ENCODE measurements around the gene PTGIS. TPM values are rescaled to one million over a fixed set of nuclear protein-coding genes. Genes with fewer than 3 reads are reported as not detected.
A peak's percentile ranks its signal among the peaks of the same experiment; 100 is the strongest.

Gene PTGIS
- total RNA-seq, 1 experiment from 2014 or later, result not detected

- DNase-seq (ENCODE audit: extremely low read depth, low read depth), result peak; percentile 30
These were observed 59.3 kb downstream of the PTGIS start for GRCh38 chr20:49508435-49509199.

GRCh38 chr20:49507741-49508434 is 60.0 kb downstream of the PTGIS start:
- DNase-seq (ENCODE audit: extremely low read depth, low read depth), result no peak

DNA sequence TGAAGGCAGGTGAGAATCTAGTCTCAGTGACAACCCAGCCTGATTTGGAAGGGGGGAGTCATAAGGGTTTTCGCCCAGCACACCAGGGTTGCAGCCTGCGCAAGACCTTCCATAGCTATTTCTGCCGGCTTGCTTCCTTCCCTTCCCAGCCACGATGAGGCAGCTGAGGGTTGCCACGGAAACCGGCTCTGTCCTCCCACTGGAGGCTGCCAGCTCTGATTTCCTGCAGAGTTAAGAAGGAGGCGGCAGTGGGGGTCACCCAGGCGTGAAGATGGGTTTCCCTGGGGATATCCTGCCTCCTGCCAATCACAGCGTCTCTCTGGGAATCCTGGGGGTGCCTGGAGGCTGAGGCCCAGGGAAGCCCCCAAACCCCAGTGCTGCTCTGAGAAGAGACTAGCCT is 62.4 kb downstream of the PTGIS start:
- no peak for DNase-seq (ENCODE audit: extremely low read depth, low read depth)

- DNase-seq (ENCODE audit: extremely low read depth, low read depth), result no peak
These were observed 64.8 kb downstream of the PTGIS start for GRCh38 chr20:49503176-49503575.

GRCh38 chr20:49501917-49502316 is 66.0 kb downstream of the PTGIS start:
- DNase-seq (ENCODE audit: extremely low read depth, low read depth), result no peak

- DNase-seq (ENCODE audit: extremely low read depth, low read depth), result no peak
These were observed 70.6 kb downstream of the PTGIS start for GRCh38 chr20:49497398-49497669.

- DNase-seq (ENCODE audit: extremely low read depth, low read depth), result no peak
These were observed 71.2 kb downstream of the PTGIS start for GRCh38 chr20:49496553-49497397.

DNA sequence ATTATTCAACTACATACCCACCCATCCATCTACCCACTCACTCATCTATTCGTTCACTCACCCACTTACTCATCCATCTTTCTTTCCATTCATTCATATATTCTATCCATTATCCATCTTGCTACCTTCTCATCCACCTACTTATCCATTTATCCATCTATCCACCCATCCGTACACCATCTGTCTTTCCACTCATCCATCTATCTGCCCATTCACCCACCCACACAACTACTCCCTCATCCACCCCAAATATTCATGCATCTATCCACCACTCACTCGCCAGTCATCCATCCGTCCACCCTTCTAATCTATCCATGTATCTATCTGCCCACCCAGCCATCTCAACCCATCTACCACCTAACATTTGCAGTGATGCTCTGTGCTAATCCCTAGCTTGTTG is 71.9 kb downstream of the PTGIS start:
- no peak for DNase-seq (ENCODE audit: extremely low read depth, low read depth)

GRCh38 chr20:49490689-49491088 is 77.2 kb downstream of the PTGIS start:
- DNase-seq (ENCODE audit: extremely low read depth, low read depth), result no peak

DNA sequence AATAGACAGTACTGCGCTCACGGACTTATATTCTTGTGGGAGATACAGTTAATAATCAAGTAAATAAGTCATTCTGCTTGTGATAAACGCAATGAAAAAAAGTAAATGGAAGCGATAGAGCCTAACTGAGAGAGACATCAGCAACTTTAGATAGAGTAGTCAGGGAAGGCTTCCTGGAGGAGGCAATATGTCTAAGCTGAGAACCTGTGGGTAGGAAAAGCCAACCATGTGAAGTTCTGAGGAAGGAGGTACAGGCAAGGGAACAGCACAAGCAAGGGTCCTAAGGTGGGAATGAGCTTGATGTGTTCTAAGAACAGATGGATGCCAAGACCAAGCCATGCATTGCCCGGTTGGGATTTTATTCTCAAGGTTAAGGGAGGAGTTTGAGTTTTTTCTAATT is 78.2 kb downstream of the PTGIS start:
- no peak for DNase-seq (ENCODE audit: extremely low read depth, low read depth)

DNA sequence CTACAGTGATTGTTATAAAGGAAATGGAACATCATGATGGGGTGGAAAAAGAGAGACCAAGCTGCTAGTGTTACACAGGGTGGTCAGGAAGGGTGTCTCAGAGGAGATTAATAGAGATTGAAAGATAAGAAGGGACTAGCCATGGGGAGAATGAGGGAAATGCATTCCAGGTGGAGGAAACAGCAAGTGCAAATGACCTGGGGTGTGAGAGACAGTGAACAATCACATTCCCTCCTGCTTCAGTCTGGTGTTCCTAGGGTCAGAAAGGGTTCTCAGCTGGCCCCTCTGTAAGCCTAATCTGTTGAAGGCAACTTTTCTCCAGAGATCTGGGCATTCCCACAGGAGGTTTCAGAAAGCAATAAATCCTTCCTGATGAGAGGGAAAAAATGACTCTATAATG is 81.9 kb downstream of the PTGIS start:
- DNase-seq (ENCODE audit: extremely low read depth, low read depth), result no peak

DNA sequence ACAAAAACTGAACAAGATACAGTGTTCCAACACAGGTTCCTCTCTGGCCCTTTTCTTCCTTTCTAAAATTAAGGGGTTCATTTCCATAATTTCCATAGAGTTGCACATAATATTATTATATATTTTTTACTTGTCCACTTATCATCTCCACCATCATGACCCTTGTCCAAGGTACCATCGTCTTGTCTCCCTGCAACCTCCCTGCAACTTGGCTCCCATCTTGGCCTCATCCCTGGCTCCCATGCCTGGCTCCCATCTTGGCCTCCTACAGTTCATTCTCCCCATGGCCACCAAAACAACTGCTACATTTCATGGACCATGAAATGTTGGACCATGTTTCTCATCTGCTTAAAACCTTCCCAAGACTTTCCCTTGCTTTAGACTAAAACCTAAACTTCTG is 82.4 kb downstream of the PTGIS start:
- DNase-seq (ENCODE audit: extremely low read depth, low read depth), result no peak

- DNase-seq (ENCODE audit: extremely low read depth, low read depth), result peak; percentile 64
These were observed 83.5 kb downstream of the PTGIS start for GRCh38 chr20:49484180-49485140.

- no peak for DNase-seq (ENCODE audit: extremely low read depth, low read depth)
These were observed 84.2 kb downstream of the PTGIS start for GRCh38 chr20:49483696-49484123.

DNA sequence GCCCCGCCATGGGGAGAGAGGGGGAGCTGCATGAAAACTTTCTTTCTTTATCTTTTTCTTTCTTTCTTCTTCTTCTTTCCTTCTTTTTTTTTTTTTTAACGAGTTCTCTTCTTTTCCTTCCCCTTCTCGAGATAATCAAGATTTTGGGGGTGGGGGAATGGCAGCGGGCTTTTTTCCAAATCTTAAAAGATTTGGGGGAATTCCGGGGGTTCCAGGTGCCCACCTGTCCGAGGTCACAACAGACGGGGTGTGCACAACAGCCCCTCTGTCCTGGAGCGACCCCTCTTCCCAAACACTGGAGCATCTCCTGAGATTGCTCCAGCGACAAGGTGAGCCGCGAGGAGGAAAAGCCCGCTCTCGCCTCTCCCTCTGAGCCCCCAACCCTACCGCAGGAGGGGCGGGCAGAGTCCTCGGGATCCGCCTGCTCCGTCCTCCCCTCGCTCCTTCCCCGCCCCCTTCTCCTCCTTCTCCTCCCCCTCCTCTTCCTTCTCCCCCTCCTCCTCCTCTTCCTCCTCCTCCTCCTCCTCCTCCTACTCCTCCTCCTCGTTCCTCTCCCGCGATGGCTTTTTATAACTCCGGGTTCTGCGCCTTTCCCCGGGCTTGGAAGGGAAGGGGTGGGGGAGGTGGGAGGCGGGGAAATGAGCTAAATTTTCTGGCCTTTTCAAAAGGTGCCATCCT is 84.8 kb downstream of the PTGIS start:
- no peak for DNase-seq (ENCODE audit: extremely low read depth, low read depth)

DNA sequence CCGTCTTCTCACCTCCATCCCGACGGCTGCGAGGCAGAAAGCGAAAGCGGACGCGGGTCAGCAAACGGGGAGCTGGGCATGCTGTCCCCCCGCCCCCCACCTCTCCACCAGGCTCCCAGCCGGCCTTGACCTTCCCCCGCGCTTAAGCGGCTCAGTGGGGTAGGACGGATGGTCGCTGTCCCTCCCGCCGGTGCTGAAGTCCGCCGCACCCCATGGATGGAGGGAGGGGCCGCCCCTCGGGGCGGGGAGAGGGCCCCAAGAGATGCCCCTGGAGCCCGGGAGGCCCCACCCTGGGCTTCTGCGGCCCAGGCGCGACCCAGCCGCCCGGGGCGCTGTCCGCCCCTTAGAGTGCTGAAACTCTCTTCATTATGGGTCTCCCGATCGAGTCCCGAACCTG is 85.3 kb downstream of the PTGIS start, which contains the start of gene KCNB1:
TSS of gene KCNB1 (minus strand) at position 48 of the 397 bp plus-strand sequence. CDS start 188 bp downstream, outside the sequence.
- DNase-seq (ENCODE audit: extremely low read depth, low read depth), result peak; percentile 54

DNA sequence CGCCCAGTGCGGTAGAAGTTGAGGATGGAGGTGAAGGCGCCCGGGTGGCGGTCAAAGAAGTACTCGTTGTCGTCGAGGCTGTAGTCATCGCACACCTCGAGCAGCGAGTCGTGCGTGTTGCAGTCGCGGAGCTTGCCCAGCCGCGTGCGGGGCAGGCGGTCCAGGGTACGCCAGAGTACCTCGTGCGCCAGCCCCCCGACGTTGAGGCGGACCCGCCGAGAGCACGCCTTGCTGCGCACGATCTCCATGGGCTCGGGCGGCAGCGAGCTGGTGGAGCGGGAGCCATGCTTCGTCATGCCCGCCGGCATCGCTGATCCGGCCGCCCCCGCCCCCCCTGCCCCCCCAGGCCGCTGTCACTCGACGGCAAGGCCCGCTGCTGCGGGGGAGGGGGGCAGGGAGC is 85.8 kb downstream of the PTGIS start:
- no peak for DNase-seq (ENCODE audit: extremely low read depth, low read depth)

DNA sequence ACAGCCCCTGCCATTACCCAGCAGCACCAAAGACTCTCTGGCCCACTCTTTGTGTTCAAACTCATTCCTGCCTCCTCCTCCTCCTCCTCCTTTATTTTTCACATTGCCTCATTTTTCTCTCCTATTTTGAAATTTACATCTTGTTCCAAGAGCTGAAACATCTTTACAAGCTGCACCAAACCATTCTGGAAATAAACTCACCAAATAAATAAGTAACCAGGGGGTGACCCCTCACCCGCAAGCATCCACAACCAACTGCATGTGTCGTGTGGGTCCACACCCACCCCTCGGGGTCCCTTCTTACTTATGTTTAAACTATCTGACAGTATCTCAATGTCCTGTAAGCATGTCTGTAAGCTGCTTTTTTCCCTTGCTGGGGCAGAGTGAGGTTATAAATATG is 86.8 kb downstream of the PTGIS start:
- no peak for DNase-seq (ENCODE audit: extremely low read depth, low read depth)

DNA sequence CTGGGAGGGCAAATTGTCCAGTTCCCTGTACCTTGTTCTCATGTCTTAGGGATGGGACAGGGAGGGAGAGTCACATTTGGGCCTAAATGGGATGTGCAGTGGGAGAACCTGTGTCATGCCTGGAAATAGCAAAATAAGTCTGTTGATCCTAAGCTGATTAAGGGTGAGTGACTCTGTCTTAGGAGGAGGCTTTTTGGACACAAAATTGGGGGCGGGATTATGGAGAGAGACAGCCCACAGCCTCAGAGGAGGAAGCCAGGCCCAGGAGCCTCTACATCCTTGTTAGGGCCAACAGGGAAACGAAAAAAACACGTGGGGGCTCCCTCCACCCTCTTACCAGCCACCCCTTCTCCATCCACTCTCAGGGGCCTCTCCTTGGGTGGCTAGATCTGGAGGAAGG is 87.7 kb downstream of the PTGIS start:
- DNase-seq (ENCODE audit: extremely low read depth, low read depth), result no peak

DNA sequence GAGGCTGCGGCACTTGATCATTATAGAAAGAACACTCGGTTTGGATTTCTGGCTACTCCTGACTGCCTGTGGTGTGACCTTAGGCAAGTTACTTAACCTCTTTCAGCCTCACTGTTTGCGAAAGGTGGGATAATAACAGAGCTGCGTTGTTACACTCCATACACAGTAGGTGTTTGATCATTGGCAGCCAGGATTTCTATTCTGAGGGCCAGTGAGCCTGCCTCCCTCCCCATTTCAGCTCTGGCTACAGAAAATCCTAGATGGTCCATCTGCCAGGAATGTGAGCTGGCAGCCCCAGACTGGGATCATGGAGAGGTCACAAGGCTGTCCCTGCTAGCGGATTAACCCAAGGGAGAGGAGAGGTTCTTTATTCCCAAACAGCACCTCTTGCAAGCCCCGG is 88.2 kb downstream of the PTGIS start:
- DNase-seq (ENCODE audit: extremely low read depth, low read depth), result no peak
